ENCODE results near the gene MIGA2.
"Not testable (repeated sequence)": the region's sequence is repeated elsewhere in the genome, so short reads cannot be mapped to it uniquely, and the experiment has no call there.

MIGA2 gene

GRCh38 chr9:129104051-129104450 is 67.6 kb downstream of the MIGA2 start:
- no peak for DNase-seq

- no peak for DNase-seq
Measured at GRCh38 chr9:129105857-129106694, 69.7 kb downstream of the MIGA2 start.

- DNase-seq, result no peak
Measured at GRCh38 chr9:129107651-129108050, 71.2 kb downstream of the MIGA2 start.

GRCh38 chr9:129108083-129108804 is 71.8 kb downstream of the MIGA2 start:
- DNase-seq, result no peak

GRCh38 chr9:129108805-129109536 is 72.5 kb downstream of the MIGA2 start:
- no peak for DNase-seq

GRCh38 chr9:129109537-129109903 is 73.1 kb downstream of the MIGA2 start:
- no peak for DNase-seq

- DNase-seq, result no peak
Measured at GRCh38 chr9:129109952-129110739, 73.7 kb downstream of the MIGA2 start.

- peak; percentile 97 for DNase-seq
Measured at GRCh38 chr9:129110740-129111527, 74.5 kb downstream of the MIGA2 start, which contains the start of the genes CRAT and PTPA. CRAT (minus strand) TSS chr9:129110793; CDS start chr9:129110509, 284 bp downstream. PTPA (plus strand) TSS chr9:129111415; CDS start chr9:129111601, 186 bp downstream.

GRCh38 chr9:129111528-129112151 is 75.2 kb downstream of the MIGA2 start:
- peak; percentile 50 for DNase-seq

GRCh38 chr9:129112526-129112925 is 76.1 kb downstream of the MIGA2 start:
- DNase-seq, result not testable (repeated sequence)

GRCh38 chr9:129113645-129114304 is 77.3 kb downstream of the MIGA2 start:
- no peak for DNase-seq

- no peak for DNase-seq
Measured at GRCh38 chr9:129118799-129119198, 82.4 kb downstream of the MIGA2 start.

- DNase-seq, result no peak
Measured at GRCh38 chr9:129121483-129121882, 85.1 kb downstream of the MIGA2 start.

Measured in activated CD4-positive, alpha-beta T cell treated with anti-CD3 and anti-CD28 coated beads, Interleukin-2, Interleukin-6, amounts not matched to agents 100 ng/mL and 50 ng/mL, durations not matched to agents 16 hours and 8 hours (primary cell).